ENCODE data around the gene HAVCR1. TPM values are rescaled to one million over a fixed set of nuclear protein-coding genes. Genes with fewer than 3 reads are reported as not detected.

The HAVCR1 gene
- total RNA-seq, 1 experiment from 2014 or later, result not detected

DNA sequence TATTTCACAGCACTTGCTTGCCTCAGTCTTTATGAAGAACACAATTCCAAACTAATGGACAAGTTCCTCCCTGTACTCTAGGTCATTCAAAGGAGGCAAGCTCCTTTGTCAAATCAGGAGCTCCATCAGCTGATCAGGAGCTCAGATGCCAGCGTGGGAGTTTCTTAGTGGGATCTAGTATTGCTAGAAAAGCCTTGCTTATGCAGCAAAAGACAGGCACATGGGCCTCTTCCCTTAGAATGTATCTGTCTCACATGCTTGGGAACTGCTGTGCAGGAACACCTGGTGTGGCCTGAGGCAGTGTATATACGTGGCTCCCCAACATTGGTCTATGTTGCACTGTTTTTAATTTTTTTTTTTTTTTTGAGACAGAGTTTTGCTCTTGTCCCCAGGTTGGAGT is 21.4 kb upstream of the HAVCR1 start:
- POLR2A ChIA-PET, result no interaction called here

GRCh38 chr5:157076558-157076957 is 17.6 kb upstream of the HAVCR1 start:
- Mint-ChIP-seq H3K4me3 (no peak overlapping the region), H3K36me3 (no peaks in the 10 kb centered on the region), H3K9me3 (no peaks in the 10 kb centered on the region), H3K4me1 (no peaks in the 10 kb centered on the region), H3K27ac (no peak overlapping the region), H3K27me3 (ENCODE audit: low read depth) (no peaks in the 10 kb centered on the region)
- no peak for ATAC-seq
- ChIA-PET CTCF (no interaction called here), POLR2A (no interaction called here)
- DNase-seq (ENCODE audit: low spot score), result no peak
- TF ChIP-seq CBFB (CRISPR knock-in tag; IDR thresholded peaks at IDR 0.05; ENCODE audit: low read depth), result no peak
- no peak for TF ChIP-seq KAT7 (CRISPR knock-in tag; IDR thresholded peaks at IDR 0.05; ENCODE audit: borderline replicate concordance)
- TF ChIP-seq NFYB (CRISPR knock-in tag; conservative IDR thresholded peaks at IDR 0.05; ENCODE audit: low read depth), result no peak
- TF ChIP-seq FOXP4 (CRISPR knock-in tag; IDR thresholded peaks at IDR 0.05), result no peak
- no peak for TF ChIP-seq SMAD4 (CRISPR knock-in tag; IDR thresholded peaks at IDR 0.05)
- no peak for TF ChIP-seq CREM (CRISPR knock-in tag; IDR thresholded peaks at IDR 0.05)
- no peak for TF ChIP-seq MXD4 (CRISPR knock-in tag; IDR thresholded peaks at IDR 0.05; ENCODE audit: borderline replicate concordance)
- no peak for TF ChIP-seq NR1H2 (CRISPR knock-in tag; IDR thresholded peaks at IDR 0.05)
- TF ChIP-seq CREB1 (CRISPR knock-in tag; IDR thresholded peaks at IDR 0.05), result no peak
- TF ChIP-seq, protein P1, sequence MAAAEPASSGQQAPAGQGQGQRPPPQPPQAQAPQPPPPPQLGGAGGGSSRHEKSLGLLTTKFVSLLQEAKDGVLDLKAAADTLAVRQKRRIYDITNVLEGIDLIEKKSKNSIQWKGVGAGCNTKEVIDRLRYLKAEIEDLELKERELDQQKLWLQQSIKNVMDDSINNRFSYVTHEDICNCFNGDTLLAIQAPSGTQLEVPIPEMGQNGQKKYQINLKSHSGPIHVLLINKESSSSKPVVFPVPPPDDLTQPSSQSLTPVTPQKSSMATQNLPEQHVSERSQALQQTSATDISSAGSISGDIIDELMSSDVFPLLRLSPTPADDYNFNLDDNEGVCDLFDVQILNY (CRISPR knock-in tag; IDR thresholded peaks at IDR 0.05), result no peak
- TF ChIP-seq ZBTB43 (CRISPR knock-in tag; IDR thresholded peaks at IDR 0.05), result no peak
- TF ChIP-seq, protein P2, sequence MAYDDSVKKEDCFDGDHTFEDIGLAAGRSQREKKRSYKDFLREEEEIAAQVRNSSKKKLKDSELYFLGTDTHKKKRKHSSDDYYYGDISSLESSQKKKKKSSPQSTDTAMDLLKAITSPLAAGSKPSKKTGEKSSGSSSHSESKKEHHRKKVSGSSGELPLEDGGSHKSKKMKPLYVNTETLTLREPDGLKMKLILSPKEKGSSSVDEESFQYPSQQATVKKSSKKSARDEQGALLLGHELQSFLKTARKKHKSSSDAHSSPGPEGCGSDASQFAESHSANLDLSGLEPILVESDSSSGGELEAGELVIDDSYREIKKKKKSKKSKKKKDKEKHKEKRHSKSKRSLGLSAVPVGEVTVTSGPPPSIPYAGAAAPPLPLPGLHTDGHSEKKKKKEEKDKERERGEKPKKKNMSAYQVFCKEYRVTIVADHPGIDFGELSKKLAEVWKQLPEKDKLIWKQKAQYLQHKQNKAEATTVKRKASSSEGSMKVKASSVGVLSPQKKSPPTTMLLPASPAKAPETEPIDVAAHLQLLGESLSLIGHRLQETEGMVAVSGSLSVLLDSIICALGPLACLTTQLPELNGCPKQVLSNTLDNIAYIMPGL (CRISPR knock-in tag; IDR thresholded peaks at IDR 0.05), result no peak
- no peak for TF ChIP-seq ZNF138 (CRISPR knock-in tag; conservative IDR thresholded peaks at IDR 0.05)
- TF ChIP-seq ZNF232 (CRISPR knock-in tag; IDR thresholded peaks at IDR 0.05), result no peak
- TF ChIP-seq ZNF219 (CRISPR knock-in tag; IDR thresholded peaks at IDR 0.05; ENCODE audit: borderline replicate concordance), result no peak
- no peak for TF ChIP-seq SP1 (CRISPR knock-in tag; conservative IDR thresholded peaks at IDR 0.05)
- TF ChIP-seq MAX (CRISPR knock-in tag; IDR thresholded peaks at IDR 0.05), result no peak
- TF ChIP-seq, protein P3, sequence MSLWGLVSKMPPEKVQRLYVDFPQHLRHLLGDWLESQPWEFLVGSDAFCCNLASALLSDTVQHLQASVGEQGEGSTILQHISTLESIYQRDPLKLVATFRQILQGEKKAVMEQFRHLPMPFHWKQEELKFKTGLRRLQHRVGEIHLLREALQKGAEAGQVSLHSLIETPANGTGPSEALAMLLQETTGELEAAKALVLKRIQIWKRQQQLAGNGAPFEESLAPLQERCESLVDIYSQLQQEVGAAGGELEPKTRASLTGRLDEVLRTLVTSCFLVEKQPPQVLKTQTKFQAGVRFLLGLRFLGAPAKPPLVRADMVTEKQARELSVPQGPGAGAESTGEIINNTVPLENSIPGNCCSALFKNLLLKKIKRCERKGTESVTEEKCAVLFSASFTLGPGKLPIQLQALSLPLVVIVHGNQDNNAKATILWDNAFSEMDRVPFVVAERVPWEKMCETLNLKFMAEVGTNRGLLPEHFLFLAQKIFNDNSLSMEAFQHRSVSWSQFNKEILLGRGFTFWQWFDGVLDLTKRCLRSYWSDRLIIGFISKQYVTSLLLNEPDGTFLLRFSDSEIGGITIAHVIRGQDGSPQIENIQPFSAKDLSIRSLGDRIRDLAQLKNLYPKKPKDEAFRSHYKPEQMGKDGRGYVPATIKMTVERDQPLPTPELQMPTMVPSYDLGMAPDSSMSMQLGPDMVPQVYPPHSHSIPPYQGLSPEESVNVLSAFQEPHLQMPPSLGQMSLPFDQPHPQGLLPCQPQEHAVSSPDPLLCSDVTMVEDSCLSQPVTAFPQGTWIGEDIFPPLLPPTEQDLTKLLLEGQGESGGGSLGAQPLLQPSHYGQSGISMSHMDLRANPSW (CRISPR knock-in tag; conservative IDR thresholded peaks at IDR 0.05; ENCODE audit: low read depth), result no peak

More for the DNA sequence above, 21.4 kb upstream of the HAVCR1 start:
- Mint-ChIP-seq H3K9me3 (no peaks in the 10 kb centered on the region), H3K4me1 (no peaks in the 10 kb centered on the region), H3K27ac (no peak overlapping the region), H3K36me3 (no peaks in the 10 kb centered on the region), H3K4me3 (no peak overlapping the region), H3K27me3 (ENCODE audit: low read depth) (no peaks in the 10 kb centered on the region)
- TF ChIP-seq, protein P4, sequence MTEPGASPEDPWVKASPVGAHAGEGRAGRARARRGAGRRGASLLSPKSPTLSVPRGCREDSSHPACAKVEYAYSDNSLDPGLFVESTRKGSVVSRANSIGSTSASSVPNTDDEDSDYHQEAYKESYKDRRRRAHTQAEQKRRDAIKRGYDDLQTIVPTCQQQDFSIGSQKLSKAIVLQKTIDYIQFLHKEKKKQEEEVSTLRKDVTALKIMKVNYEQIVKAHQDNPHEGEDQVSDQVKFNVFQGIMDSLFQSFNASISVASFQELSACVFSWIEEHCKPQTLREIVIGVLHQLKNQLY (CRISPR knock-in tag; IDR thresholded peaks at IDR 0.05), result no peak
- no peak for TF ChIP-seq CBFB (CRISPR knock-in tag; IDR thresholded peaks at IDR 0.05; ENCODE audit: low read depth)
- TF ChIP-seq ELF4 (CRISPR knock-in tag; IDR thresholded peaks at IDR 0.05; ENCODE audit: low read depth), result no peak
- TF ChIP-seq, protein P5, sequence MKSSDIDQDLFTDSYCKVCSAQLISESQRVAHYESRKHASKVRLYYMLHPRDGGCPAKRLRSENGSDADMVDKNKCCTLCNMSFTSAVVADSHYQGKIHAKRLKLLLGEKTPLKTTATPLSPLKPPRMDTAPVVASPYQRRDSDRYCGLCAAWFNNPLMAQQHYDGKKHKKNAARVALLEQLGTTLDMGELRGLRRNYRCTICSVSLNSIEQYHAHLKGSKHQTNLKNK (CRISPR knock-in tag; IDR thresholded peaks at IDR 0.05), result no peak
- TF ChIP-seq, protein P6, sequence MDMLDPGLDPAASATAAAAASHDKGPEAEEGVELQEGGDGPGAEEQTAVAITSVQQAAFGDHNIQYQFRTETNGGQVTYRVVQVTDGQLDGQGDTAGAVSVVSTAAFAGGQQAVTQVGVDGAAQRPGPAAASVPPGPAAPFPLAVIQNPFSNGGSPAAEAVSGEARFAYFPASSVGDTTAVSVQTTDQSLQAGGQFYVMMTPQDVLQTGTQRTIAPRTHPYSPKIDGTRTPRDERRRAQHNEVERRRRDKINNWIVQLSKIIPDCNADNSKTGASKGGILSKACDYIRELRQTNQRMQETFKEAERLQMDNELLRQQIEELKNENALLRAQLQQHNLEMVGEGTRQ (CRISPR knock-in tag; IDR thresholded peaks at IDR 0.05), result no peak
- no peak for TF ChIP-seq ZNF671 (CRISPR knock-in tag; IDR thresholded peaks at IDR 0.05)
- TF ChIP-seq, protein P1 (CRISPR knock-in tag; IDR thresholded peaks at IDR 0.05), result no peak
- TF ChIP-seq FOXP1 (CRISPR knock-in tag; IDR thresholded peaks at IDR 0.05; ENCODE audit: borderline replicate concordance), result no peak
- CTCF ChIA-PET, result no interaction called here
- no peak for DNase-seq (ENCODE audit: low spot score)
- no peak for ATAC-seq
